BLaER1 (cell line): Measurements from ENCODE around the gene MYH7.

Experiments used
- H3K27ac ChIP-seq: shearing (Covaris generic); formaldehyde crosslinking; 2 replicates; pipeline ENCODE4 v1.8.1; 2022
- H3K27me3 ChIP-seq: shearing (Covaris generic); formaldehyde crosslinking; 2 replicates; pipeline ENCODE4 v1.8.1; 2022
- H3K36me3 ChIP-seq: shearing (Covaris generic); formaldehyde crosslinking; 2 replicates; pipeline ENCODE4 v1.8.1; 2022
- H3K4me1 ChIP-seq: shearing (Covaris generic); formaldehyde crosslinking; 2 replicates; pipeline ENCODE4 v1.8.1; 2022
- H3K4me2 ChIP-seq: shearing (Covaris generic); formaldehyde crosslinking; 2 replicates; pipeline ENCODE4 v1.8.1; 2022
- H3K4me3 ChIP-seq: shearing (Covaris generic); formaldehyde crosslinking; 2 replicates; pipeline ENCODE4 v1.8.1; 2022
- H3K9ac ChIP-seq: shearing (Covaris generic); formaldehyde crosslinking; 2 replicates; pipeline ENCODE4 v1.8.1; 2022
- H3K9me3 ChIP-seq: shearing (Covaris generic); formaldehyde crosslinking; 2 replicates; pipeline ENCODE4 v1.8.1; 2022
- H4K20me1 ChIP-seq: shearing (Covaris generic); formaldehyde crosslinking; 2 replicates; pipeline ENCODE4 v1.8.1; 2022
- Cebpa-rat ChIP-seq: shearing (Covaris generic); IDR thresholded peaks from 2 replicates; pipeline ENCODE4 v1.8.1; 2022

Gene MYH7

GRCh38 chr14:23435543-23436326 lies at the start of gene MYH7:
Gene MYH7 (minus strand): TSS chr14:23435660. CDS start chr14:23433732, 1,928 bp downstream.
- Histone ChIP-seq H3K4me1 (no peaks in the 10 kb centered on the region), H3K9me3 (no peaks in the 10 kb centered on the region), H3K27ac (no peak within 1 kb of the TSS), H4K20me1 (no peaks in the 10 kb centered on the region), H3K27me3 (no peaks in the 10 kb centered on the region), H3K4me3 (no peak within 1 kb of the TSS), H3K4me2 (no peak within 1 kb of the TSS), H3K9ac (no peak within 1 kb of the TSS), H3K36me3 (no peaks in the 10 kb centered on the region)
- TF ChIP-seq Cebpa-rat, result no peak

- Histone ChIP-seq H3K27ac (peak overlapping the region; percentile 48; the same call in 1 of the 2 replicates), H3K27me3 (no peaks in the 10 kb centered on the region), H3K9ac (peak overlapping the region; percentile 25; the same call in 1 of the 2 replicates), H3K36me3 (peaks cover 52% of the 10 kb centered on the region), H3K4me2 (peak overlapping the region; percentile 87), H3K4me1 (peaks cover 60% of the 10 kb centered on the region), H3K4me3 (peak overlapping the region; percentile 46), H3K9me3 (no peaks in the 10 kb centered on the region), H4K20me1 (peaks cover 54% of the 10 kb centered on the region)
- no peak for TF ChIP-seq Cebpa-rat
Observed at GRCh38 chr14:23483236-23483854, 47.9 kb upstream of the MYH7 start.

- Histone ChIP-seq H3K4me1 (peaks cover 60% of the 10 kb centered on the region), H3K4me3 (peak overlapping the region; percentile 46), H3K36me3 (peaks cover 50% of the 10 kb centered on the region), H3K27ac (peak overlapping the region; percentile 48), H3K27me3 (no peaks in the 10 kb centered on the region), H4K20me1 (peaks cover 58% of the 10 kb centered on the region), H3K9ac (peak overlapping the region; percentile 25; the same call in 1 of the 2 replicates), H3K4me2 (peak overlapping the region; percentile 87), H3K9me3 (no peaks in the 10 kb centered on the region)
- TF ChIP-seq Cebpa-rat, result no peak
Observed at GRCh38 chr14:23482823-23483148, 47.3 kb upstream of the MYH7 start.

GRCh38 chr14:23481979-23482822 lies 46.7 kb upstream of the MYH7 start:
- no peaks in the 10 kb centered on the region for H3K27me3 ChIP-seq
- peaks cover 60% of the 10 kb centered on the region for H3K4me1 ChIP-seq
- H3K9me3 ChIP-seq, result no peaks in the 10 kb centered on the region
- H3K4me2 ChIP-seq, result peak overlapping the region; percentile 87
- H3K9ac ChIP-seq, result peak overlapping the region; percentile 25; the same call in 1 of the 2 replicates
- H3K4me3 ChIP-seq, result peak overlapping the region; percentile 46
- TF ChIP-seq Cebpa-rat, result no peak
- H3K36me3 ChIP-seq, result peaks cover 51% of the 10 kb centered on the region
- peak overlapping the region; percentile 48 for H3K27ac ChIP-seq
- H4K20me1 ChIP-seq, result peaks cover 64% of the 10 kb centered on the region

- H3K4me1 ChIP-seq, result peaks cover 60% of the 10 kb centered on the region
- H3K36me3 ChIP-seq, result peaks cover 52% of the 10 kb centered on the region
- no peak overlapping the region for H3K27ac ChIP-seq
- H3K4me3 ChIP-seq, result 0 out of 2 replicates have a peak overlapping the region, but pooled peaks have one; percentile 46
- H3K9ac ChIP-seq, result no peak overlapping the region
- TF ChIP-seq Cebpa-rat, result no peak
- H3K27me3 ChIP-seq, result no peaks in the 10 kb centered on the region
- peaks cover 71% of the 10 kb centered on the region for H4K20me1 ChIP-seq
- H3K4me2 ChIP-seq, result peak overlapping the region; percentile 87
- H3K9me3 ChIP-seq, result no peaks in the 10 kb centered on the region
Observed at GRCh38 chr14:23481362-23481970, 46.0 kb upstream of the MYH7 start.

- H3K27ac ChIP-seq, result no peak overlapping the region
- no peak overlapping the region for H3K4me2 ChIP-seq
- peaks cover 28% of the 10 kb centered on the region for H3K4me1 ChIP-seq
- H3K9ac ChIP-seq, result no peak overlapping the region
- H3K36me3 ChIP-seq, result peaks cover 66% of the 10 kb centered on the region
- H3K9me3 ChIP-seq, result no peaks in the 10 kb centered on the region
- no peaks in the 10 kb centered on the region for H3K27me3 ChIP-seq
- peaks cover 81% of the 10 kb centered on the region for H4K20me1 ChIP-seq
- no peak for TF ChIP-seq Cebpa-rat
- H3K4me3 ChIP-seq, result no peak overlapping the region
Observed at GRCh38 chr14:23478109-23478759, 42.8 kb upstream of the MYH7 start.

- H3K9me3 ChIP-seq, result no peaks in the 10 kb centered on the region
- TF ChIP-seq Cebpa-rat, result no peak
- no peaks in the 10 kb centered on the region for H3K27me3 ChIP-seq
- H3K9ac ChIP-seq, result no peak overlapping the region
- peak overlapping the region; percentile 88 for H3K4me2 ChIP-seq
- H3K4me3 ChIP-seq, result no peak overlapping the region
- no peak overlapping the region for H3K27ac ChIP-seq
- H3K4me1 ChIP-seq, result peaks cover 12% of the 10 kb centered on the region
- peaks cover 36% of the 10 kb centered on the region for H4K20me1 ChIP-seq
- H3K36me3 ChIP-seq, result peaks cover 54% of the 10 kb centered on the region
Observed at GRCh38 chr14:23470947-23471346, 35.5 kb upstream of the MYH7 start.

GRCh38 chr14:23469906-23470403 lies 34.5 kb upstream of the MYH7 start:
- Histone ChIP-seq H3K27me3 (no peaks in the 10 kb centered on the region), H3K4me1 (peaks cover 12% of the 10 kb centered on the region), H3K9ac (peak overlapping the region; percentile 88), H3K27ac (peak overlapping the region; percentile 84), H3K9me3 (no peaks in the 10 kb centered on the region), H3K4me3 (peak overlapping the region; percentile 81), H3K4me2 (peak overlapping the region; percentile 88), H3K36me3 (peaks cover 44% of the 10 kb centered on the region), H4K20me1 (peaks cover 29% of the 10 kb centered on the region; the same call in 1 of the 2 replicates)
- TF ChIP-seq Cebpa-rat, result no peak
